Upper lobe of left lung (tissue), 6 donors: Measurements from ENCODE around the gene DUS1L. TPM values are rescaled to one million over a fixed set of nuclear protein-coding genes. Genes with fewer than 3 reads are reported as not detected.

Experiments
- ATAC-seq, 2 donors: fragments of 200-7000 bp; cut with Tn5 transposase; one replicate each; pipeline ENCODE4 v1.9.1; 2022; ENCODE audit warnings: mild to moderate bottlenecking in 2 of 2, moderate library complexity in 2 of 2; ENCODE audit not compliant: low FRiP score in 2 of 2
- DNase-seq, 2 donors: peaks; one replicate each; pipeline ENCODE4 v3.0.0-alpha.2; 2019 to 2020
- H3K27ac ChIP-seq, 4 donors: fragments of 200-600 bp; sonication (generic); one replicate each; pipeline ENCODE4 v1.5.1; 2016 to 2019
- H3K27me3 ChIP-seq, 4 donors: fragments of 200-600 bp; sonication (generic); one replicate each; pipeline ENCODE4 v1.5.1; 2017 to 2019
- H3K36me3 ChIP-seq, 4 donors: fragments of 200-600 bp; sonication (generic); one replicate each; pipeline ENCODE4 v1.5.1; 2016 to 2019
- H3K4me1 ChIP-seq, 4 donors: fragments of 200-600 bp; sonication (generic); one replicate each; pipeline ENCODE4 v1.5.1; 2018 to 2019
- H3K4me3 ChIP-seq, 4 donors: fragments of 200-600 bp; sonication (generic); one replicate each; pipeline ENCODE4 v1.5.1; 2017 to 2019; ENCODE audit warnings: mild to moderate bottlenecking in 2 of 4, moderate library complexity in 1 of 4
- H3K9me3 ChIP-seq, 4 donors: fragments of 200-600 bp; sonication (generic); one replicate each; pipeline ENCODE4 v1.5.1; 2018 to 2019
- CTCF ChIP-seq, 6 experiments: fragments of 450-650 bp in 4 of 6; fragments of 200-600 bp in 2 of 6; sonication (generic) in 2 of 6; IDR thresholded peaks; one replicate each; pipeline ENCODE4 v1.5.1; 2016 to 2019; ENCODE audit warnings: antibody characterized with exemption in 6 of 6
- EP300 ChIP-seq, 4 donors: sonication (generic); formaldehyde crosslinking; IDR thresholded peaks; one replicate each; pipeline ENCODE4 v1.5.1; 2017; ENCODE audit warnings: antibody characterized with exemption in 4 of 4, control low read depth in 2 of 4
- POLR2A ChIP-seq, 4 donors: fragments of 450-650 bp; IDR thresholded peaks; one replicate each; pipeline ENCODE4 v1.5.1; 2016 to 2017; ENCODE audit warnings: antibody characterized with exemption in 4 of 4, mild to moderate bottlenecking in 2 of 4
- POLR2AphosphoS5 ChIP-seq, 2 donors: sonication (generic); formaldehyde crosslinking; IDR thresholded peaks; one replicate each; pipeline ENCODE4 v1.5.1; 2017; ENCODE audit warnings: antibody characterized with exemption in 2 of 2
- WGBS, 2 donors: methylation state at CpG; one replicate each; pipeline ENCODE4 v1.1.5; 2017 to 2018; 5-methylcytosine and 5-hydroxymethylcytosine counted together
- total RNA-seq, 6 donors: library from RNA; depleted of rRNA in 4 of 6; stranded (reverse); fragments of >200 nt in 4 of 6; gene quantifications; one replicate each; pipeline versions ENCODE4 v1.1.0 to v1.2.1, GENCODE V29; 2016 to 2021
- donor health status: DM: no; HTN: no; CAD: no; lungs with moderate emphysema.
- donor health status: DM: no; HTN: yes; CAD: no; lungs with severe emphysema.

The DUS1L gene
- total RNA-seq, 6 donors from 2014 or later: 53.5 to 183 (median 106) TPM

- H3K27me3 ChIP-seq: no peaks in the 10 kb centered on the region
- peak overlapping the region; percentile 70 to 92 (median 80) for H3K27ac ChIP-seq
- no peaks in the 10 kb centered on the region for H3K9me3 ChIP-seq
- peak in 1 of 2 donors; percentile 44 for ATAC-seq
- no peak for TF ChIP-seq EP300 (IDR thresholded peaks at IDR 0.05)
- no peak for TF ChIP-seq POLR2A (IDR thresholded peaks at IDR 0.05)
- TF ChIP-seq POLR2AphosphoS5 (IDR thresholded peaks at IDR 0.05): no peak
- no peak for TF ChIP-seq CTCF (IDR thresholded peaks at IDR 0.05)
- peak overlapping the region; percentile 63 to 99 (median 77) for H3K4me3 ChIP-seq
- H3K4me1 ChIP-seq: peaks cover 22 to 34% (median 22%) of the 10 kb centered on the region in 4 donors
- peak in 1 of 2 donors; percentile 81 for DNase-seq
- H3K36me3 ChIP-seq: peaks cover 7 to 47% (median 35%) of the 10 kb centered on the region in 4 donors
- 29 to 40% methylated on average over 17 to 21 of the region's 36 CpGs for WGBS, 2 donors
Observed at GRCh38 chr17:82064433-82065192, 991 bp downstream of the DUS1L start.

- peak overlapping the region in 1 of 4 donors; percentile 99 for H3K4me3 ChIP-seq
- no peak overlapping the region for H3K27ac ChIP-seq
- no peak for ATAC-seq
- no peaks in the 10 kb centered on the region for H3K27me3 ChIP-seq
- H3K9me3 ChIP-seq: no peaks in the 10 kb centered on the region
- DNase-seq: no peak
- H3K4me1 ChIP-seq: peaks cover 22 to 34% (median 22%) of the 10 kb centered on the region in 4 donors
- TF ChIP-seq POLR2A (IDR thresholded peaks at IDR 0.05): no peak
- TF ChIP-seq CTCF (IDR thresholded peaks at IDR 0.05): no peak
- no peak for TF ChIP-seq EP300 (IDR thresholded peaks at IDR 0.05)
- no peak for TF ChIP-seq POLR2AphosphoS5 (IDR thresholded peaks at IDR 0.05)
- WGBS, 2 donors: 86 to 91% methylated on average over 6 to 19 of the region's 20 CpGs
- peaks cover 7 to 56% (median 43%) of the 10 kb centered on the region in 4 donors for H3K36me3 ChIP-seq
Observed at GRCh38 chr17:82063424-82064415, 1.9 kb downstream of the DUS1L start.

GRCh38 chr17:82062984-82063368 is 2.6 kb downstream of the DUS1L start:
- WGBS, 2 donors: 84 to 100% methylated on average over 1 to 9 of the region's 9 CpGs
- no peak for ATAC-seq
- TF ChIP-seq POLR2AphosphoS5 (IDR thresholded peaks at IDR 0.05) (no peak), POLR2A (IDR thresholded peaks at IDR 0.05) (no peak), EP300 (IDR thresholded peaks at IDR 0.05) (no peak), CTCF (IDR thresholded peaks at IDR 0.05) (no peak)
- no peak overlapping the region for H3K4me3 ChIP-seq
- no peak overlapping the region for H3K27ac ChIP-seq
- peak in 1 of 2 donors; percentile 73 for DNase-seq
- H3K36me3 ChIP-seq: peaks cover 7 to 63% (median 50%) of the 10 kb centered on the region in 4 donors
- peaks cover 22 to 34% (median 22%) of the 10 kb centered on the region in 4 donors for H3K4me1 ChIP-seq
- H3K27me3 ChIP-seq: no peaks in the 10 kb centered on the region
- no peaks in the 10 kb centered on the region for H3K9me3 ChIP-seq

- Histone ChIP-seq H3K36me3 (peaks cover 7 to 70% (median 56%) of the 10 kb centered on the region in 4 donors), H3K4me1 (peaks cover 22 to 34% (median 22%) of the 10 kb centered on the region in 4 donors), H3K27ac (no peak overlapping the region), H3K27me3 (no peaks in the 10 kb centered on the region), H3K4me3 (no peak overlapping the region), H3K9me3 (no peaks in the 10 kb centered on the region)
- TF ChIP-seq POLR2A (IDR thresholded peaks at IDR 0.05): no peak
- TF ChIP-seq POLR2AphosphoS5 (IDR thresholded peaks at IDR 0.05): no peak
- TF ChIP-seq CTCF (IDR thresholded peaks at IDR 0.05): no peak
- no peak for TF ChIP-seq EP300 (IDR thresholded peaks at IDR 0.05)
- 83 to 89% methylated on average over 5 to 21 of the region's 24 CpGs for WGBS, 2 donors
- ATAC-seq (no peak), DNase-seq (peak in 1 of 2 donors; percentile 76)
Observed at GRCh38 chr17:82062076-82062983, 3.3 kb downstream of the DUS1L start.
